Ishikawa (cell line): ENCODE measurements around the gene SYP.

ENCODE experiments used
- CREB1 ChIP-seq: IDR thresholded peaks from 2 replicates; pipeline ENCODE4 v1.6.1; 2012; ENCODE audit warnings: low read depth
- EP300 ChIP-seq: IDR thresholded peaks from 2 replicates; pipeline ENCODE4 v1.6.1; 2012; ENCODE audit warnings: borderline replicate concordance
- FOXM1 ChIP-seq: IDR thresholded peaks from 2 replicates; pipeline ENCODE4 v1.6.1; 2012; ENCODE audit warnings: low read depth, borderline replicate concordance
- NFIC ChIP-seq: IDR thresholded peaks from 2 replicates; pipeline ENCODE4 v1.6.1; 2012
- RAD21 ChIP-seq: IDR thresholded peaks from 2 replicates; pipeline ENCODE4 v1.6.1; 2012; ENCODE audit warnings: low read depth
- TAF1 ChIP-seq: IDR thresholded peaks from 2 replicates; pipeline ENCODE4 v1.6.1; 2012; ENCODE audit warnings: low read depth, mild to moderate bottlenecking
- TEAD4 ChIP-seq: IDR thresholded peaks from 2 replicates; pipeline ENCODE4 v1.6.1; 2012
- YY1 ChIP-seq: IDR thresholded peaks from 2 replicates; pipeline ENCODE4 v1.6.1; 2012; ENCODE audit warnings: low read depth
- TF ChIP-seq, protein P1 (sequence below): IDR thresholded peaks from 2 replicates; pipeline ENCODE4 v1.6.1; 2012; ENCODE audit warnings: low read depth, mild to moderate bottlenecking
- TF ChIP-seq, protein P2 (sequence below): IDR thresholded peaks from 2 replicates; pipeline ENCODE4 v1.6.1; 2012
- TF ChIP-seq, protein P3 (sequence below): IDR thresholded peaks from 2 replicates; pipeline ENCODE4 v1.6.1; 2012

DNA sequence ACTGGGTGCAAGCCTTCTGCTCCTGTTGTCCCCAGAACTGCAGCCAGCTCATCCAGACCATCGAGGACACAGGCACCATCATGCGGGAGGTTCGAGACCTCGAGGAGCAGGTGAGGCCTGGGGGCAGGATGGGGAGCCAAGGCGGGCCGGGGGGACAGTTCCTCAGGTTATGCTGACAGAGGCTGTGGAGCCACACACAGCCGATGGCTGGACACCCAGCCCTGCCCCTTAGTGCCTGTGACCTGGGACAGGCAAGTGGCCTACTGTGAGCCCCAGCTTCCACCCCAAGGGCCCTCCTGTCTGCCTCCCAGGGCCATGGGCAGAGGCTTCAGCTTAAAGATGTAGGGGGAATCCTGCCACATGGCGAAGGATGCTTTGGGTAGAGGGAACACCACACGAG is 49.6 kb upstream of the SYP start:
- TF ChIP-seq CREB1 = no peak
- TF ChIP-seq, protein P1, sequence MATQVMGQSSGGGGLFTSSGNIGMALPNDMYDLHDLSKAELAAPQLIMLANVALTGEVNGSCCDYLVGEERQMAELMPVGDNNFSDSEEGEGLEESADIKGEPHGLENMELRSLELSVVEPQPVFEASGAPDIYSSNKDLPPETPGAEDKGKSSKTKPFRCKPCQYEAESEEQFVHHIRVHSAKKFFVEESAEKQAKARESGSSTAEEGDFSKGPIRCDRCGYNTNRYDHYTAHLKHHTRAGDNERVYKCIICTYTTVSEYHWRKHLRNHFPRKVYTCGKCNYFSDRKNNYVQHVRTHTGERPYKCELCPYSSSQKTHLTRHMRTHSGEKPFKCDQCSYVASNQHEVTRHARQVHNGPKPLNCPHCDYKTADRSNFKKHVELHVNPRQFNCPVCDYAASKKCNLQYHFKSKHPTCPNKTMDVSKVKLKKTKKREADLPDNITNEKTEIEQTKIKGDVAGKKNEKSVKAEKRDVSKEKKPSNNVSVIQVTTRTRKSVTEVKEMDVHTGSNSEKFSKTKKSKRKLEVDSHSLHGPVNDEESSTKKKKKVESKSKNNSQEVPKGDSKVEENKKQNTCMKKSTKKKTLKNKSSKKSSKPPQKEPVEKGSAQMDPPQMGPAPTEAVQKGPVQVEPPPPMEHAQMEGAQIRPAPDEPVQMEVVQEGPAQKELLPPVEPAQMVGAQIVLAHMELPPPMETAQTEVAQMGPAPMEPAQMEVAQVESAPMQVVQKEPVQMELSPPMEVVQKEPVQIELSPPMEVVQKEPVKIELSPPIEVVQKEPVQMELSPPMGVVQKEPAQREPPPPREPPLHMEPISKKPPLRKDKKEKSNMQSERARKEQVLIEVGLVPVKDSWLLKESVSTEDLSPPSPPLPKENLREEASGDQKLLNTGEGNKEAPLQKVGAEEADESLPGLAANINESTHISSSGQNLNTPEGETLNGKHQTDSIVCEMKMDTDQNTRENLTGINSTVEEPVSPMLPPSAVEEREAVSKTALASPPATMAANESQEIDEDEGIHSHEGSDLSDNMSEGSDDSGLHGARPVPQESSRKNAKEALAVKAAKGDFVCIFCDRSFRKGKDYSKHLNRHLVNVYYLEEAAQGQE = no peak
- no peak for TF ChIP-seq YY1
- TF ChIP-seq TAF1 = no peak
- TF ChIP-seq EP300 = no peak
- TF ChIP-seq FOXM1 = no peak
- no peak for TF ChIP-seq RAD21
- no peak for TF ChIP-seq TEAD4
- no peak for TF ChIP-seq NFIC
- TF ChIP-seq, protein P2, sequence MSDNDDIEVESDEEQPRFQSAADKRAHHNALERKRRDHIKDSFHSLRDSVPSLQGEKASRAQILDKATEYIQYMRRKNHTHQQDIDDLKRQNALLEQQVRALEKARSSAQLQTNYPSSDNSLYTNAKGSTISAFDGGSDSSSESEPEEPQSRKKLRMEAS = no peak
- TF ChIP-seq, protein P3, sequence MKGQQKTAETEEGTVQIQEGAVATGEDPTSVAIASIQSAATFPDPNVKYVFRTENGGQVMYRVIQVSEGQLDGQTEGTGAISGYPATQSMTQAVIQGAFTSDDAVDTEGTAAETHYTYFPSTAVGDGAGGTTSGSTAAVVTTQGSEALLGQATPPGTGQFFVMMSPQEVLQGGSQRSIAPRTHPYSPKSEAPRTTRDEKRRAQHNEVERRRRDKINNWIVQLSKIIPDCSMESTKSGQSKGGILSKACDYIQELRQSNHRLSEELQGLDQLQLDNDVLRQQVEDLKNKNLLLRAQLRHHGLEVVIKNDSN = no peak
